HepG2 (cell line): Measurements from ENCODE around the gene GRID1. TPM values are rescaled to one million over a fixed set of nuclear protein-coding genes. Genes with fewer than 3 reads are reported as not detected.

Source experiments
- ATAC-seq: fragments of 200-7000 bp; cut with Tn5 transposase; 3 replicates; pipeline ENCODE4 v1.9.1; 2020; ENCODE audit warnings: mild to moderate bottlenecking, moderate library complexity
- BruUV-seq: library from RNA; stranded (reverse); fragments of 400-500 nt; replicated peaks from 2 replicates; lab custom pipeline; 2021; lab: Mats Ljungman, UMichigan
- CTCF ChIA-PET: fragments of 300-600 bp; formaldehyde crosslinking; extraction: SDS; loops from one replicate; lab custom pipeline; 2021; ENCODE audit warnings: low total read pairs, inconsistent platforms, low intra/inter-chr PET ratio; lab: Yijun Ruan, JAX
- POLR2A ChIA-PET: fragments of 350-600 bp; sonication (Branson Sonifier 250); formaldehyde crosslinking; loops from one replicate; lab custom pipeline; 2020; ENCODE audit warnings: antibody characterized with exemption, inconsistent platforms; lab: Yijun Ruan, JAX
- DNase-seq: peaks from one replicate; pipeline ENCODE4 v3.0.0-alpha.2; 2015; ENCODE audit warnings: low spot score
- FAIRE-seq: peaks from 3 replicates; lab custom pipeline; 2011; peaks lifted over from hg19 to GRCh38; lab: Jason Lieb, UNC
- H2AFZ ChIP-seq: one replicate; pipeline ENCODE4 v1.6.1; 2011; ENCODE audit warnings: low read length, inconsistent platforms
- H3K27ac ChIP-seq: fragments of 300-600 bp; 3 replicates; pipeline ENCODE4 v1.8.0; 2011; ENCODE audit warnings: mixed run types, mild to moderate bottlenecking, mixed read lengths, low read length, inconsistent platforms; ENCODE audit not compliant: insufficient read depth; ENCODE audit errors: extremely low read length
- H3K27me3 ChIP-seq, 2 experiments: fragments of 200-600 bp in 1 of 2; 2 replicates in 1 of 2; 3 replicates in 1 of 2; pipeline versions ENCODE4 v1.6.0 to v1.8.0; 2011; ENCODE audit warnings: low read length in 2 of 2, mild to moderate bottlenecking in 2 of 2, moderate library complexity in 2 of 2, inconsistent platforms in 1 of 2; ENCODE audit not compliant: insufficient read depth in 2 of 2, control insufficient read depth in 1 of 2
- H3K36me3 ChIP-seq, 2 experiments: fragments of 200-600 bp in 1 of 2; replicated peaks in 1 of 2; 2 replicates in 1 of 2; 3 replicates in 1 of 2; pipeline versions ENCODE4 v1.5.1 to v1.8.0; 2011; ENCODE audit warnings: low read length in 2 of 2, inconsistent platforms in 1 of 2; ENCODE audit not compliant: insufficient read depth in 2 of 2, control insufficient read depth in 1 of 2
- H3K4me1 ChIP-seq: 2 replicates; pipeline ENCODE4 v1.5.1; 2012; ENCODE audit warnings: low read length, inconsistent platforms; ENCODE audit not compliant: insufficient read depth
- H3K4me2 ChIP-seq: 2 replicates; pipeline ENCODE4 v1.6.0; 2011; ENCODE audit warnings: low read depth, low read length, inconsistent platforms
- H3K4me3 ChIP-seq, 3 experiments: fragments of 200-600 bp in 1 of 3; sonication (generic), shearing (Covaris generic) in 1 of 3; replicated peaks in 1 of 3; 2 replicates each; pipeline ENCODE4 v1.5.1; 2011 to 2016; ENCODE audit warnings: low read length in 3 of 3, inconsistent platforms in 2 of 3, low read depth in 2 of 3, mild to moderate bottlenecking in 2 of 3, control low read depth in 1 of 3, mixed read lengths in 1 of 3; ENCODE audit not compliant: insufficient read depth in 1 of 3
- H3K79me2 ChIP-seq: one replicate; pipeline ENCODE4 v1.6.1; 2011; ENCODE audit warnings: low read length, inconsistent platforms; ENCODE audit not compliant: insufficient read depth
- H3K9ac ChIP-seq: 2 replicates; pipeline ENCODE4 v1.6.0; 2011; ENCODE audit warnings: mild to moderate bottlenecking, low read depth, low read length, inconsistent platforms; ENCODE audit not compliant: insufficient read depth
- H3K9me3 ChIP-seq: 2 replicates; pipeline ENCODE4 v1.5.1; 2012; ENCODE audit warnings: mild to moderate bottlenecking, low read length
- H4K20me1 ChIP-seq: 2 replicates; pipeline ENCODE4 v1.6.0; 2011; ENCODE audit warnings: inconsistent platforms, mild to moderate bottlenecking, low read length, moderate library complexity; ENCODE audit not compliant: insufficient read depth
- CBX2 ChIP-seq, 2 experiments: fragments of 200-600 bp in 1 of 2; sonication (generic); formaldehyde crosslinking in 1 of 2; IDR thresholded peaks; 2 replicates each; pipeline versions ENCODE4 v1.7.0 to v1.8.1; 2018 to 2022; ENCODE audit warnings: low read depth in 2 of 2, low read length in 1 of 2, mild to moderate bottlenecking in 1 of 2, missing genetic modification reagents in 1 of 2
- CHD4 ChIP-seq: fragments of 200-600 bp; sonication (generic); IDR thresholded peaks from 2 replicates; pipeline ENCODE4 v1.7.0; 2017; ENCODE audit warnings: mild to moderate bottlenecking, low read length, borderline replicate concordance
- FOXK2 ChIP-seq: fragments of 450-650 bp; IDR thresholded peaks from 2 replicates; pipeline ENCODE4 v1.6.1; 2016
- GATA4 ChIP-seq: sonication (generic); IDR thresholded peaks from 2 replicates; pipeline ENCODE4 v1.6.1; 2016; ENCODE audit warnings: antibody characterized with exemption, low read depth, borderline replicate concordance
- HIVEP1 ChIP-seq: sonication (generic); formaldehyde crosslinking; IDR thresholded peaks from 2 replicates; pipeline ENCODE4 v1.4.0; 2020; ENCODE audit warnings: mild to moderate bottlenecking, missing genetic modification reagents
- MIER3 ChIP-seq: IDR thresholded peaks from 2 replicates; pipeline ENCODE4 v1.6.1; 2016; ENCODE audit warnings: missing compliant biosample characterization, borderline replicate concordance
- MTF1 ChIP-seq: sonication (generic); formaldehyde crosslinking; IDR thresholded peaks from 2 replicates; pipeline ENCODE4 v1.5.0; 2020; ENCODE audit warnings: missing genetic modification reagents
- MZF1 ChIP-seq: sonication (generic); formaldehyde crosslinking; IDR thresholded peaks from 2 replicates; pipeline ENCODE4 v1.8.1; 2023; ENCODE audit warnings: mild to moderate bottlenecking, missing genetic modification reagents, borderline replicate concordance
- NFYB ChIP-seq: sonication (generic); formaldehyde crosslinking; IDR thresholded peaks from 2 replicates; pipeline ENCODE4 v1.4.0; 2020; ENCODE audit warnings: missing genetic modification reagents
- PHF5A ChIP-seq: IDR thresholded peaks from one replicate; pipeline ENCODE4 v1.6.1; 2018; ENCODE audit warnings: low read depth, missing genetic modification reagents; ENCODE audit not compliant: unreplicated experiment
- SMC3 ChIP-seq: IDR thresholded peaks from 2 replicates; pipeline ENCODE4 v1.6.1; 2011; ENCODE audit warnings: low read length, improper control_type of control experiment
- WIZ ChIP-seq: sonication (generic); formaldehyde crosslinking; IDR thresholded peaks from 2 replicates; pipeline ENCODE4 v1.5.1; 2020; ENCODE audit warnings: mild to moderate bottlenecking, missing genetic modification reagents
- ZNF598 ChIP-seq: sonication (generic); formaldehyde crosslinking; IDR thresholded peaks from 2 replicates; pipeline ENCODE4 v1.5.1; 2020; ENCODE audit warnings: mild to moderate bottlenecking, missing genetic modification reagents, borderline replicate concordance
- ZSCAN22 ChIP-seq: sonication (generic); formaldehyde crosslinking; IDR thresholded peaks from 2 replicates; pipeline ENCODE4 v1.4.0; 2020; ENCODE audit warnings: mild to moderate bottlenecking, missing genetic modification reagents
- WGBS: methylation state at CpG from one replicate; pipeline ENCODE4 v1.1.6; 2017; ENCODE audit warnings: low lambda C conversion rate; 5-methylcytosine and 5-hydroxymethylcytosine counted together
- in situ Hi-C: cut with HindIII; loops from 2 replicates; pipeline ENCODE4 v1.10.0; 2017; ENCODE audit warnings: low pct_unique_long_range_greater_than_20kb; ENCODE audit not compliant: extremely low pct_ligation_motif_present
- intact Hi-C: fragments of 100-400 bp; cut with micrococcal nuclease; formaldehyde crosslinking; loops from one replicate; pipeline ENCODE4 v1.10.0; 2022; ENCODE audit not compliant: unreplicated experiment
- polyA plus RNA-seq, 8 experiments: library from polyadenylated mRNA; depleted of rRNA in 3 of 8; stranded (reverse) in 7 of 8; unstranded in 1 of 8; fragments of >200 nt; fragmentation: Illumina TruSeq in 4 of 8; extraction: Trizol in 4 of 8; gene quantifications; 2 replicates each; pipeline versions ENCODE4 v1.2.1 to v1.2.3, GENCODE V29; 2011 to 2016; ENCODE audit warnings: low read depth in 4 of 8, missing spikeins in 1 of 8, mixed read lengths in 1 of 8; ENCODE audit not compliant: insufficient read depth in 1 of 8
- total RNA-seq, 5 experiments: library from RNA; depleted of rRNA; stranded (reverse); fragments of >200 nt; fragmentation: Illumina TruSeq; extraction: Trizol; gene quantifications; 2 replicates each; pipeline ENCODE4 v1.2.3, GENCODE V29; 2016; ENCODE audit warnings: low read depth in 1 of 5
- TF ChIP-seq, protein P1 (sequence below): sonication (generic); formaldehyde crosslinking; IDR thresholded peaks from 2 replicates; pipeline ENCODE4 v1.4.0; 2020; ENCODE audit warnings: missing genetic modification reagents

The GRID1 gene
- total and polyA plus RNA-seq, 2 of the 13 experiments (the other 11 are each of a cell fraction or from before 2014, with no cell fraction given): 0.05 TPM; not detected in 1

DNA sequence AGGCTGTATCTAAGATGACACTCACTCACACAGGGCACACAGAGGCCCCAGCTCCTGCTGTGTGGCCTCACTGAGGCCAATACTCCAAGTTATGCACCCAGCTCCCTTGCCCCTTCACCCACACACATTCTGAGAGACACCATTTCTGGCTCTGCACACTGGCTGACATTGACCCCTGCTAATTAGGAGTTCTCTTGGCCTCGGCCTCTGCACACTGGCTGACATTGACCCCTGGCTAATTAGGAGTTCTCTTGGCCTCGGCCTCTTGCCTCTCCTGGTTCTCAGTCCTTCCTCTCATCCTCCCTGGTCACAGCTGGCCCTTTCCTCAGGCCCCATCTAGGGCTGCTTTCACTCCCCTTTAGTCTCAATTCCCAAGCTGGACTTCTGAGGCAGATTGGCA is 97.3 kb downstream of the GRID1 start (continued):
- no peak for TF ChIP-seq NFYB (CRISPR knock-in tag)
- no peak for TF ChIP-seq PHF5A (CRISPR knock-in tag)
- TF ChIP-seq HIVEP1 (CRISPR knock-in tag): no peak
- TF ChIP-seq, protein P1, sequence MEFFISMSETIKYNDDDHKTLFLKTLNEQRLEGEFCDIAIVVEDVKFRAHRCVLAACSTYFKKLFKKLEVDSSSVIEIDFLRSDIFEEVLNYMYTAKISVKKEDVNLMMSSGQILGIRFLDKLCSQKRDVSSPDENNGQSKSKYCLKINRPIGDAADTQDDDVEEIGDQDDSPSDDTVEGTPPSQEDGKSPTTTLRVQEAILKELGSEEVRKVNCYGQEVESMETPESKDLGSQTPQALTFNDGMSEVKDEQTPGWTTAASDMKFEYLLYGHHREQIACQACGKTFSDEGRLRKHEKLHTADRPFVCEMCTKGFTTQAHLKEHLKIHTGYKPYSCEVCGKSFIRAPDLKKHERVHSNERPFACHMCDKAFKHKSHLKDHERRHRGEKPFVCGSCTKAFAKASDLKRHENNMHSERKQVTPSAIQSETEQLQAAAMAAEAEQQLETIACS: no peak
- no peak for TF ChIP-seq MIER3 (CRISPR knock-in tag)
- no peak for TF ChIP-seq FOXK2
- TF ChIP-seq GATA4: no peak
- no peak for TF ChIP-seq CHD4
- TF ChIP-seq, all 625 proteins: peak for 0

DNA sequence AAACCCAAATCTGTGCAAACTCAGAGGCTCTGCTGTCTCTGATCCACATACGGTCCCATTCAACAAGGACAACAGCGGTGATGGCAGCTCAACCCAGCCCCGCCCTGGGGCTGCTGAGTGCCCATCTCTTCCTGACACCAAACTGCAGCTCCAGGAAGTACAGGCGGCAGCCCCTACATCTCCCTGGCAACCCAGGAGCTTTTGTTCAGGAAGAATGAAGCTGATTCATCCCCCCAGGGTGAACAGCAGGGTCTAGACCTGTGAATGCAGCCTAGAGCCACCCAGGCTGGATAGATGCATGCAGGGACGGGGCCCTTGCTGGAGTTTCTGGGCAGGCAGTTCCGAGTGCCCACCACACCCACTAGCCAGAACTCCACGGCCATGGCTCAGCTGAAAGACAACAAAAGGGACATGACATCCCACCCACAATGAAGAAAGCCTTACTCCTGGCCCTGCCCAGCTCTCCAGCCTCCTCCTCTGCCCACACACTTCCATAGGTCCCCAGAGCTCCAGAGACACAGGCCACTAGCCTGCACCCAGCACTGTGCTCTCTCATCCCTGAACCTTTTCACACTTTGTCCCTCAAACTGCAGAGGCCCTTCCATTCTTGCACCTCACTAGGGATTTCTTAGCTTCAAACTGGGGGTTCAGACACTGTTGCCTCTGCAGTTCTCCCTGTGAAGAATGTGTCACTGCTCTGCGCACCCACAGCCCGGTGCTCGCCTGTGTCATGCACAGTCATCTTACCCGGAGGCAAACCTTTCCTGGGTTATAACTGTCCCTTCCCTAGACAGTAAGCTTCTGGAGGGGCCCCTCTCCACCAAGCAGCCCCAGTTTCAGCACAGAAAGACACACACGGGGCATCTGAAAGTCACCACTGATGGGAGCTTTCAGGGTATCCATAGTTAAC is 99.1 kb downstream of the GRID1 start:
- CTCF ChIA-PET: no interaction called here
- FAIRE-seq: no peak

More for the DNA sequence above, 99.1 kb downstream of the GRID1 start:
- ATAC-seq (no peak), DNase-seq (no peak)
- intact Hi-C loops: no loop called here
- POLR2A ChIA-PET: no interaction called here
- Histone ChIP-seq H3K4me2 (no peak overlapping the region), H3K4me3 (no peak overlapping the region), H3K79me2 (no peaks in the 10 kb centered on the region), H3K4me1 (no peaks in the 10 kb centered on the region), H3K27me3 (peaks cover 3 to 46% of the 10 kb centered on the region in 2 experiments; a peak in 3 of 5 replicates), H2AFZ (no peak overlapping the region), H3K36me3 (no peaks in the 10 kb centered on the region), H3K9me3 (0 out of 2 replicates have a peak, but pooled peaks cover 11% of the 10 kb centered on the region), H4K20me1 (no peaks in the 10 kb centered on the region), H3K27ac (no peak overlapping the region), H3K9ac (no peak overlapping the region)
- 15% methylated on average over 4 of the region's 12 CpGs for WGBS
- no peak for TF ChIP-seq ZNF598 (CRISPR knock-in tag)
- TF ChIP-seq WIZ (CRISPR knock-in tag): no peak
- TF ChIP-seq MZF1 (CRISPR knock-in tag): no peak
- no peak for TF ChIP-seq MTF1 (CRISPR knock-in tag)
- TF ChIP-seq CBX2 (IDR thresholded peaks at IDR 0.05; ENCODE audit: low read depth, low read length): no peak
- no peak for TF ChIP-seq CBX2 (CRISPR knock-in tag; IDR thresholded peaks at IDR 0.05; ENCODE audit: low read depth)
- no peak for TF ChIP-seq ZSCAN22 (CRISPR knock-in tag)
- no peak for TF ChIP-seq SMC3
- in situ Hi-C loops: loop anchor here (10.0 kb wide), 1 partner anchor 107 kb away; no protein-coding TSS in a partner anchor
- BruUV-seq: no TSS peak
